Uterus (tissue), 4 donors: ENCODE results near the gene CRMP1. TPM values are rescaled to one million over a fixed set of nuclear protein-coding genes. Genes with fewer than 3 reads are reported as not detected.

Experiments used
- DNase-seq, 2 donors: peaks; one replicate each; pipeline ENCODE4 v3.0.0-alpha.2; 2019 to 2020
- H3K27ac ChIP-seq, 2 donors: fragments of 200-600 bp; sonication (generic); 1 replicate in 1 of 2; 2 replicates in 1 of 2; pipeline ENCODE4 v1.5.1; 2016 to 2018
- H3K27me3 ChIP-seq, 2 donors: fragments of 200-600 bp; sonication (generic); one replicate each; pipeline ENCODE4 v1.5.1; 2018 to 2019; ENCODE audit warnings: control low read depth in 1 of 2
- H3K36me3 ChIP-seq, 2 donors: fragments of 200-600 bp; sonication (generic); one replicate each; pipeline ENCODE4 v1.5.1; 2019; ENCODE audit warnings: control low read depth in 1 of 2
- H3K4me1 ChIP-seq, 2 donors: fragments of 200-600 bp; sonication (generic); one replicate each; pipeline ENCODE4 v1.5.1; 2018 to 2019; ENCODE audit warnings: control low read depth in 1 of 2
- H3K4me3 ChIP-seq, 2 donors: fragments of 200-600 bp; sonication (generic); 1 replicate in 1 of 2; 2 replicates in 1 of 2; pipeline ENCODE4 v1.5.1; 2018 to 2019; ENCODE audit warnings: mild to moderate bottlenecking in 1 of 2
- H3K9me3 ChIP-seq, 2 donors: fragments of 200-600 bp; sonication (generic); one replicate each; pipeline ENCODE4 v1.5.1; 2019; ENCODE audit warnings: control low read depth in 1 of 2
- CTCF ChIP-seq, 4 experiments: fragments of 200-600 bp in 2 of 4; fragments of 450-650 bp in 2 of 4; sonication (generic) in 2 of 4; IDR thresholded peaks; one replicate each; pipeline ENCODE4 v1.5.1; 2016 to 2019; ENCODE audit warnings: antibody characterized with exemption in 4 of 4, mild to moderate bottlenecking in 2 of 4, moderate library complexity in 1 of 4
- POLR2A ChIP-seq, 2 donors: fragments of 450-650 bp; IDR thresholded peaks; one replicate each; pipeline ENCODE4 v1.6.1; 2016; ENCODE audit warnings: antibody characterized with exemption in 2 of 2, mild to moderate bottlenecking in 1 of 2, moderate library complexity in 1 of 2
- intact Hi-C: fragments of 100-400 bp; cut with DNase I; formaldehyde crosslinking; loops from one replicate; pipeline ENCODE4 v1.15.1; 2023; ENCODE audit warnings: low total_unique reads
- total RNA-seq, 4 donors: library from RNA; depleted of rRNA in 3 of 4; stranded (reverse); fragments of >200 nt in 3 of 4; gene quantifications; one replicate each; pipeline versions ENCODE4 v1.1.0 to v1.2.4, GENCODE V29; 2014 to 2023
- donor health status: DM: yes; HTN: yes; CAD: no.

Gene CRMP1
- total RNA-seq, 4 donors from 2014 or later, result 0.59 to 42.8 (median 2.3) TPM

- no peak overlapping the region for H3K4me3 ChIP-seq
- DNase-seq, result no peak
- H3K36me3 ChIP-seq, result no peaks in the 10 kb centered on the region
- TF ChIP-seq POLR2A (IDR thresholded peaks at IDR 0.05) (no peak), CTCF (IDR thresholded peaks at IDR 0.05) (no peak)
- intact Hi-C loops, result no loop called here
- no peaks in the 10 kb centered on the region for H3K4me1 ChIP-seq
- H3K27me3 ChIP-seq, result no peaks in the 10 kb centered on the region
- H3K27ac ChIP-seq, result no peak overlapping the region
- no peaks in the 10 kb centered on the region for H3K9me3 ChIP-seq
These were observed 39.2 kb upstream of the CRMP1 start for GRCh38 chr4:5932035-5932568.

- intact Hi-C loops, result no loop called here
- TF ChIP-seq CTCF (IDR thresholded peaks at IDR 0.05), result no peak
- TF ChIP-seq POLR2A (IDR thresholded peaks at IDR 0.05), result no peak
- no peaks in the 10 kb centered on the region for H3K27me3 ChIP-seq
These were observed 38.6 kb upstream of the CRMP1 start for GRCh38 chr4:5931526-5931925.

GRCh38 chr4:5930876-5931275, 38.0 kb upstream of the CRMP1 start:
- Histone ChIP-seq H3K27me3 (no peaks in the 10 kb centered on the region), H3K36me3 (no peaks in the 10 kb centered on the region)

More at GRCh38 chr4:5931526-5931925, 38.6 kb upstream of the CRMP1 start:
- H3K27ac ChIP-seq, result no peak overlapping the region
- no peak for DNase-seq
- H3K4me1 ChIP-seq, result no peaks in the 10 kb centered on the region
- no peaks in the 10 kb centered on the region for H3K9me3 ChIP-seq
- H3K4me3 ChIP-seq, result no peak overlapping the region
- H3K36me3 ChIP-seq, result no peaks in the 10 kb centered on the region

GRCh38 chr4:5930456-5930855, 37.6 kb upstream of the CRMP1 start:
- intact Hi-C loops, result no loop called here
- Histone ChIP-seq H3K27ac (no peak overlapping the region), H3K9me3 (no peaks in the 10 kb centered on the region), H3K4me3 (no peak overlapping the region), H3K36me3 (no peaks in the 10 kb centered on the region), H3K27me3 (no peaks in the 10 kb centered on the region), H3K4me1 (no peaks in the 10 kb centered on the region)
- TF ChIP-seq POLR2A (IDR thresholded peaks at IDR 0.05) (no peak), CTCF (IDR thresholded peaks at IDR 0.05) (no peak)
- DNase-seq, result no peak

More at GRCh38 chr4:5930876-5931275, 38.0 kb upstream of the CRMP1 start:
- H3K27ac ChIP-seq, result no peak overlapping the region
- TF ChIP-seq CTCF (IDR thresholded peaks at IDR 0.05) (no peak), POLR2A (IDR thresholded peaks at IDR 0.05) (no peak)
- H3K9me3 ChIP-seq, result no peaks in the 10 kb centered on the region
- DNase-seq, result no peak
- H3K4me3 ChIP-seq, result no peak overlapping the region
- no peaks in the 10 kb centered on the region for H3K4me1 ChIP-seq
- intact Hi-C loops, result no loop called here

GRCh38 chr4:5928844-5929420, 36.0 kb upstream of the CRMP1 start:
- no peak for DNase-seq
- H3K4me3 ChIP-seq, result no peak overlapping the region
- no peaks in the 10 kb centered on the region for H3K27me3 ChIP-seq

More at GRCh38 chr4:5928844-5929420, 36.0 kb upstream of the CRMP1 start:
- no peak overlapping the region for H3K27ac ChIP-seq
- no peaks in the 10 kb centered on the region for H3K36me3 ChIP-seq
- H3K9me3 ChIP-seq, result no peaks in the 10 kb centered on the region
- intact Hi-C loops, result no loop called here
- no peak for TF ChIP-seq POLR2A (IDR thresholded peaks at IDR 0.05)
- no peak for TF ChIP-seq CTCF (IDR thresholded peaks at IDR 0.05)
- no peaks in the 10 kb centered on the region for H3K4me1 ChIP-seq
